ENCODE results near the gene KANSL2. TPM values are rescaled to one million over a fixed set of nuclear protein-coding genes. Genes with fewer than 3 reads are reported as not detected.
"Not testable (repeated sequence)": the region's sequence is repeated elsewhere in the genome, so short reads cannot be mapped to it uniquely, and the experiment has no call there.

Gene KANSL2
- total and polyA plus RNA-seq, 2 experiments from 2014 or later, result 29.3 to 92.5 TPM

GRCh38 chr12:48682927-48683326, 889 bp upstream of the KANSL2 start:
- peaks cover 24% of the 10 kb centered on the region for H3K36me3 ChIP-seq (ENCODE audit: insufficient read depth)
- Mint-ChIP-seq H3K9me3 (no peaks in the 10 kb centered on the region), H3K27ac (no peak overlapping the region), H3K4me1 (peaks cover 16% of the 10 kb centered on the region), H3K36me3 (ENCODE audit: low read depth) (peaks cover 36% of the 10 kb centered on the region), H3K27me3 (ENCODE audit: insufficient read depth, low read depth, poor library complexity) (peaks cover 7% of the 10 kb centered on the region), H3K4me3 (peak overlapping the region; percentile 98)
- H3K79me2 ChIP-seq (replicated peaks; ENCODE audit: insufficient read depth), result peaks cover 40% of the 10 kb centered on the region
- no peak for DNase-seq (ENCODE audit: low spot score)
- H3K27me3 ChIP-seq (ENCODE audit: insufficient read depth), result no peaks in the 10 kb centered on the region
- H3F3A ChIP-seq (replicated peaks; ENCODE audit: low read depth), result no peaks in the 10 kb centered on the region
- no peak for TF ChIP-seq CREB1 (CRISPR knock-in tag; IDR thresholded peaks at IDR 0.05; ENCODE audit: low read depth)
- TF ChIP-seq, protein P1, sequence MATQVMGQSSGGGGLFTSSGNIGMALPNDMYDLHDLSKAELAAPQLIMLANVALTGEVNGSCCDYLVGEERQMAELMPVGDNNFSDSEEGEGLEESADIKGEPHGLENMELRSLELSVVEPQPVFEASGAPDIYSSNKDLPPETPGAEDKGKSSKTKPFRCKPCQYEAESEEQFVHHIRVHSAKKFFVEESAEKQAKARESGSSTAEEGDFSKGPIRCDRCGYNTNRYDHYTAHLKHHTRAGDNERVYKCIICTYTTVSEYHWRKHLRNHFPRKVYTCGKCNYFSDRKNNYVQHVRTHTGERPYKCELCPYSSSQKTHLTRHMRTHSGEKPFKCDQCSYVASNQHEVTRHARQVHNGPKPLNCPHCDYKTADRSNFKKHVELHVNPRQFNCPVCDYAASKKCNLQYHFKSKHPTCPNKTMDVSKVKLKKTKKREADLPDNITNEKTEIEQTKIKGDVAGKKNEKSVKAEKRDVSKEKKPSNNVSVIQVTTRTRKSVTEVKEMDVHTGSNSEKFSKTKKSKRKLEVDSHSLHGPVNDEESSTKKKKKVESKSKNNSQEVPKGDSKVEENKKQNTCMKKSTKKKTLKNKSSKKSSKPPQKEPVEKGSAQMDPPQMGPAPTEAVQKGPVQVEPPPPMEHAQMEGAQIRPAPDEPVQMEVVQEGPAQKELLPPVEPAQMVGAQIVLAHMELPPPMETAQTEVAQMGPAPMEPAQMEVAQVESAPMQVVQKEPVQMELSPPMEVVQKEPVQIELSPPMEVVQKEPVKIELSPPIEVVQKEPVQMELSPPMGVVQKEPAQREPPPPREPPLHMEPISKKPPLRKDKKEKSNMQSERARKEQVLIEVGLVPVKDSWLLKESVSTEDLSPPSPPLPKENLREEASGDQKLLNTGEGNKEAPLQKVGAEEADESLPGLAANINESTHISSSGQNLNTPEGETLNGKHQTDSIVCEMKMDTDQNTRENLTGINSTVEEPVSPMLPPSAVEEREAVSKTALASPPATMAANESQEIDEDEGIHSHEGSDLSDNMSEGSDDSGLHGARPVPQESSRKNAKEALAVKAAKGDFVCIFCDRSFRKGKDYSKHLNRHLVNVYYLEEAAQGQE (IDR thresholded peaks at IDR 0.05; ENCODE audit: unreplicated experiment), result no peak
- TF ChIP-seq, protein P2, sequence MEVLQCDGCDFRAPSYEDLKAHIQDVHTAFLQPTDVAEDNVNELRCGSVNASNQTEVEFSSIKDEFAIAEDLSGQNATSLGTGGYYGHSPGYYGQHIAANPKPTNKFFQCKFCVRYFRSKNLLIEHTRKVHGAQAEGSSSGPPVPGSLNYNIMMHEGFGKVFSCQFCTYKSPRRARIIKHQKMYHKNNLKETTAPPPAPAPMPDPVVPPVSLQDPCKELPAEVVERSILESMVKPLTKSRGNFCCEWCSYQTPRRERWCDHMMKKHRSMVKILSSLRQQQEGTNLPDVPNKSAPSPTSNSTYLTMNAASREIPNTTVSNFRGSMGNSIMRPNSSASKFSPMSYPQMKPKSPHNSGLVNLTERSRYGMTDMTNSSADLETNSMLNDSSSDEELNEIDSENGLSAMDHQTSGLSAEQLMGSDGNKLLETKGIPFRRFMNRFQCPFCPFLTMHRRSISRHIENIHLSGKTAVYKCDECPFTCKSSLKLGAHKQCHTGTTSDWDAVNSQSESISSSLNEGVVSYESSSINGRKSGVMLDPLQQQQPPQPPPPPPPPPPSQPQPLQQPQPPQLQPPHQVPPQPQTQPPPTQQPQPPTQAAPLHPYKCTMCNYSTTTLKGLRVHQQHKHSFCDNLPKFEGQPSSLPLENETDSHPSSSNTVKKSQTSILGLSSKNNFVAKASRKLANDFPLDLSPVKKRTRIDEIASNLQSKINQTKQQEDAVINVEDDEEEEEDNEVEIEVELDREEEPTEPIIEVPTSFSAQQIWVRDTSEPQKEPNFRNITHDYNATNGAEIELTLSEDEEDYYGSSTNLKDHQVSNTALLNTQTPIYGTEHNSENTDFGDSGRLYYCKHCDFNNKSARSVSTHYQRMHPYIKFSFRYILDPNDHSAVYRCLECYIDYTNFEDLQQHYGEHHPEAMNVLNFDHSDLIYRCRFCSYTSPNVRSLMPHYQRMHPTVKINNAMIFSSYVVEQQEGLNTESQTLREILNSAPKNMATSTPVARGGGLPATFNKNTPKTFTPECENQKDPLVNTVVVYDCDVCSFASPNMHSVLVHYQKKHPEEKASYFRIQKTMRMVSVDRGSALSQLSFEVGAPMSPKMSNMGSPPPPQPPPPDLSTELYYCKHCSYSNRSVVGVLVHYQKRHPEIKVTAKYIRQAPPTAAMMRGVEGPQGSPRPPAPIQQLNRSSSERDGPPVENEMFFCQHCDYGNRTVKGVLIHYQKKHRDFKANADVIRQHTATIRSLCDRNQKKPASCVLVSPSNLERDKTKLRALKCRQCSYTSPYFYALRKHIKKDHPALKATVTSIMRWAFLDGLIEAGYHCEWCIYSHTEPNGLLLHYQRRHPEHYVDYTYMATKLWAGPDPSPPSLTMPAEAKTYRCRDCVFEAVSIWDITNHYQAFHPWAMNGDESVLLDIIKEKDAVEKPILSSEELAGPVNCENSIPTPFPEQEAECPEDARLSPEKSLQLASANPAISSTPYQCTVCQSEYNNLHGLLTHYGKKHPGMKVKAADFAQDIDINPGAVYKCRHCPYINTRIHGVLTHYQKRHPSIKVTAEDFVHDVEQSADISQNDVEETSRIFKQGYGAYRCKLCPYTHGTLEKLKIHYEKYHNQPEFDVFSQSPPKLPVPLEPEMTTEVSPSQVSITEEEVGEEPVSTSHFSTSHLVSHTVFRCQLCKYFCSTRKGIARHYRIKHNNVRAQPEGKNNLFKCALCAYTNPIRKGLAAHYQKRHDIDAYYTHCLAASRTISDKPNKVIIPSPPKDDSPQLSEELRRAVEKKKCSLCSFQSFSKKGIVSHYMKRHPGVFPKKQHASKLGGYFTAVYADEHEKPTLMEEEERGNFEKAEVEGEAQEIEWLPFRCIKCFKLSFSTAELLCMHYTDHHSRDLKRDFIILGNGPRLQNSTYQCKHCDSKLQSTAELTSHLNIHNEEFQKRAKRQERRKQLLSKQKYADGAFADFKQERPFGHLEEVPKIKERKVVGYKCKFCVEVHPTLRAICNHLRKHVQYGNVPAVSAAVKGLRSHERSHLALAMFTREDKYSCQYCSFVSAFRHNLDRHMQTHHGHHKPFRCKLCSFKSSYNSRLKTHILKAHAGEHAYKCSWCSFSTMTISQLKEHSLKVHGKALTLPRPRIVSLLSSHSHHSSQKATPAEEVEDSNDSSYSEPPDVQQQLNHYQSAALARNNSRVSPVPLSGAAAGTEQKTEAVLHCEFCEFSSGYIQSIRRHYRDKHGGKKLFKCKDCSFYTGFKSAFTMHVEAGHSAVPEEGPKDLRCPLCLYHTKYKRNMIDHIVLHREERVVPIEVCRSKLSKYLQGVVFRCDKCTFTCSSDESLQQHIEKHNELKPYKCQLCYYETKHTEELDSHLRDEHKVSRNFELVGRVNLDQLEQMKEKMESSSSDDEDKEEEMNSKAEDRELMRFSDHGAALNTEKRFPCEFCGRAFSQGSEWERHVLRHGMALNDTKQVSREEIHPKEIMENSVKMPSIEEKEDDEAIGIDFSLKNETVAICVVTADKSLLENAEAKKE (CRISPR knock-in tag; IDR thresholded peaks at IDR 0.05), result no peak
- TF ChIP-seq EZH2 (IDR thresholded peaks at IDR 0.05; ENCODE audit: low read depth, unreplicated experiment), result no peak
- TF ChIP-seq STAT1 (IDR thresholded peaks at IDR 0.05; ENCODE audit: unreplicated experiment), result no peak
- no peak for TF ChIP-seq CTCF (conservative IDR thresholded peaks at IDR 0.05; ENCODE audit: low read depth in 2 of 2)
- no peak for TF ChIP-seq NANOG (IDR thresholded peaks at IDR 0.05; ENCODE audit: borderline replicate concordance)
- no peak for TF ChIP-seq POLR2AphosphoS5 (IDR thresholded peaks at IDR 0.05; ENCODE audit: low read depth)
- H3K27ac ChIP-seq (ENCODE audit: low read depth), result no peak overlapping the region
- H3K9me2 ChIP-seq (ENCODE audit: insufficient read depth), result no peaks in the 10 kb centered on the region
- peak overlapping the region; percentile 94 for H3K4me3 ChIP-seq
- ATAC-seq, result no peak
- peak overlapping the region; percentile 75 for H3K4me2 ChIP-seq
- peaks cover 16% of the 10 kb centered on the region for H4K20me1 ChIP-seq (replicated peaks; ENCODE audit: insufficient read depth)
- H3K4me1 ChIP-seq (ENCODE audit: insufficient read depth), result no peaks in the 10 kb centered on the region; the same call in 1 of the 2 replicates
- H2AFZ ChIP-seq, result peak overlapping the region; percentile 93; the same call in 1 of the 2 replicates

DNA sequence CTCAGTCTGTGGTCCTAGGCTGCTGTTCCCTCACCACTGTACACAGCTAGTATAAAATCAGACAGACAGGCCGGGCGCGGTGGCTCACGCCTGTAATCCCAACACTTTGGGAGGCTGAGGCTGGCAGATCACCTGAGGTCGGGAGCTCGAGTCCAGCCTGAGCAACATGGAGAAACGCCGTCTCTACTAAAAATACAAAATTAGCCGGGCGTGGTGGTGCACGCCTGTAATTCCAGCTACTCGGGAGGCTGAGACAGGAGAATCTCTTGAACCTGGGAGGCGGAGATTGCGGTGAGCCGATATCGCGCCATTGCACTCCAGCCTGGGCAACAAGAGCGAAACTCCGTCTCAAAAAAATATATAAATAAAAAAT, 481 bp upstream of the KANSL2 start:
- Histone ChIP-seq H4K20me1 (replicated peaks; ENCODE audit: insufficient read depth) (peaks cover 16% of the 10 kb centered on the region), H3K4me2 (peak overlapping the region; percentile 75), H2AFZ (peak overlapping the region; percentile 93), H3K4me3 (peak overlapping the region; percentile 94), H3K79me2 (replicated peaks; ENCODE audit: insufficient read depth) (peaks cover 44% of the 10 kb centered on the region), H3K36me3 (ENCODE audit: insufficient read depth) (peaks cover 28% of the 10 kb centered on the region)
- Mint-ChIP-seq H3K27ac (peak overlapping the region; percentile 81; the same call in 1 of the 2 replicates), H3K4me1 (peaks cover 16% of the 10 kb centered on the region), H3K36me3 (ENCODE audit: low read depth) (peaks cover 40% of the 10 kb centered on the region), H3K4me3 (peak overlapping the region; percentile 98)
- H3K27me3 Mint-ChIP-seq (ENCODE audit: insufficient read depth, low read depth, poor library complexity); H3F3A ChIP-seq (replicated peaks; ENCODE audit: low read depth); H3K9me3 Mint-ChIP-seq; DNase-seq (ENCODE audit: low spot score); H3K4me1 ChIP-seq (ENCODE audit: insufficient read depth); H3K9me2 ChIP-seq (ENCODE audit: insufficient read depth); H3K27ac ChIP-seq (ENCODE audit: low read depth); H3K27me3 ChIP-seq (ENCODE audit: insufficient read depth): not testable (repeated sequence)
- ATAC-seq, result peak; percentile 2
